ENCODE data around the gene CYP1A1. TPM values are rescaled to one million over a fixed set of nuclear protein-coding genes. Genes with fewer than 3 reads are reported as not detected.

Gene CYP1A1
- total RNA-seq, 2 experiments from 2014 or later = 0.29 TPM; not detected in 1

- H3K4me2 ChIP-seq (ENCODE audit: low read length) = no peak overlapping the region
- peaks cover 27% of the 10 kb centered on the region for H3K36me3 ChIP-seq (ENCODE audit: insufficient read depth, low read length)
- BruUV-seq (replicated peaks) = no TSS peak
- no peak for TF ChIP-seq CTCF (conservative IDR thresholded peaks at IDR 0.05; ENCODE audit: low read length)
- TF ChIP-seq EZH2phosphoT487 (IDR thresholded peaks at IDR 0.05; ENCODE audit: borderline replicate concordance, low read depth, low read length) = no peak
- intact Hi-C loops (cut with micrococcal nuclease; ENCODE audit: unreplicated experiment) = no loop called here
- CTCF ChIA-PET (ENCODE audit: unreplicated experiment) = no interaction called here
- no peak overlapping the region for H3K4me3 ChIP-seq (ENCODE audit: low read depth, low read length, poor library complexity, severe bottlenecking)
- H3K27ac ChIP-seq (ENCODE audit: low read depth, low read length, poor library complexity, severe bottlenecking) = no peak overlapping the region
- H3K9me3 ChIP-seq (ENCODE audit: low read length) = 0 out of 2 replicates have a peak, but pooled peaks cover 4% of the 10 kb centered on the region
- H3K79me2 ChIP-seq (ENCODE audit: insufficient read depth, low read depth, low read length) = no peaks in the 10 kb centered on the region
- no peaks in the 10 kb centered on the region for H3K4me1 ChIP-seq (ENCODE audit: insufficient read depth, low read length, poor library complexity, severe bottlenecking)
- POLR2A ChIA-PET = interaction anchor here (1.2 kb wide), 1 partner anchor 64 kb away, joined by 4 read pairs; no protein-coding TSS in a partner anchor
- H2AFZ ChIP-seq (ENCODE audit: low read length) = no peak overlapping the region
- H4K20me1 ChIP-seq (ENCODE audit: insufficient read depth, low read length) = no peaks in the 10 kb centered on the region
- DNase-seq (ENCODE audit: low spot score) = no peak
- H3K9me2 ChIP-seq (ENCODE audit: insufficient read depth, low read length) = no peaks in the 10 kb centered on the region
Measured at GRCh38 chr15:74682954-74683353, 42.4 kb downstream of the CYP1A1 start.

- TF ChIP-seq EZH2phosphoT487 (IDR thresholded peaks at IDR 0.05; ENCODE audit: borderline replicate concordance, low read depth, low read length) = no peak
- TF ChIP-seq CTCF (conservative IDR thresholded peaks at IDR 0.05; ENCODE audit: low read length) = no peak
- no TSS peak for BruUV-seq (replicated peaks)
- POLR2A ChIA-PET = no interaction called here
Measured at GRCh38 chr15:74680456-74680855, 44.9 kb downstream of the CYP1A1 start.

GRCh38 chr15:74676801-74677200, 48.5 kb downstream of the CYP1A1 start:
- no peak for DNase-seq (ENCODE audit: low spot score)
- Histone ChIP-seq H2AFZ (ENCODE audit: low read length) (no peak overlapping the region), H3K36me3 (ENCODE audit: insufficient read depth, low read length) (peaks cover 17% of the 10 kb centered on the region; the same call in 1 of the 2 replicates), H3K27ac (ENCODE audit: low read depth, low read length, poor library complexity, severe bottlenecking) (no peak overlapping the region), H3K9me3 (ENCODE audit: low read length) (no peaks in the 10 kb centered on the region), H3K79me2 (ENCODE audit: insufficient read depth, low read depth, low read length) (0 out of 2 replicates have a peak, but pooled peaks cover 6% of the 10 kb centered on the region), H3K4me1 (ENCODE audit: insufficient read depth, low read length, poor library complexity, severe bottlenecking) (no peaks in the 10 kb centered on the region), H3K4me2 (ENCODE audit: low read length) (no peak overlapping the region), H4K20me1 (ENCODE audit: insufficient read depth, low read length) (no peaks in the 10 kb centered on the region), H3K9me2 (ENCODE audit: insufficient read depth, low read length) (no peaks in the 10 kb centered on the region), H3K4me3 (ENCODE audit: low read depth, low read length, poor library complexity, severe bottlenecking) (no peak overlapping the region)
- CTCF ChIA-PET (ENCODE audit: unreplicated experiment) = interaction anchor here (1.0 to 1.1 kb wide), 2 partner anchors 19 to 21 kb away, joined by 3 to 4 read pairs; partner anchors contain the start of gene EDC3
- BruUV-seq (replicated peaks) = no TSS peak
- POLR2A ChIA-PET = interaction anchor here (0.9 to 1.1 kb wide), 3 partner anchors 12 to 100 kb away, joined by 3 to 8 read pairs (median 3); no protein-coding TSS in a partner anchor
- intact Hi-C loops (cut with micrococcal nuclease; ENCODE audit: unreplicated experiment) = no loop called here
- TF ChIP-seq CTCF (conservative IDR thresholded peaks at IDR 0.05; ENCODE audit: low read length) (no peak), EZH2phosphoT487 (IDR thresholded peaks at IDR 0.05; ENCODE audit: borderline replicate concordance, low read depth, low read length) (no peak)

More at GRCh38 chr15:74680456-74680855, 44.9 kb downstream of the CYP1A1 start:
- Histone ChIP-seq H3K4me3 (ENCODE audit: low read depth, low read length, poor library complexity, severe bottlenecking) (no peak overlapping the region), H4K20me1 (ENCODE audit: insufficient read depth, low read length) (no peaks in the 10 kb centered on the region), H3K9me2 (ENCODE audit: insufficient read depth, low read length) (no peaks in the 10 kb centered on the region), H3K27ac (ENCODE audit: low read depth, low read length, poor library complexity, severe bottlenecking) (no peak overlapping the region), H3K4me2 (ENCODE audit: low read length) (no peak overlapping the region), H3K9me3 (ENCODE audit: low read length) (0 out of 2 replicates have a peak, but pooled peaks cover 4% of the 10 kb centered on the region), H3K79me2 (ENCODE audit: insufficient read depth, low read depth, low read length) (0 out of 2 replicates have a peak, but pooled peaks cover 6% of the 10 kb centered on the region), H3K4me1 (ENCODE audit: insufficient read depth, low read length, poor library complexity, severe bottlenecking) (no peaks in the 10 kb centered on the region), H3K36me3 (ENCODE audit: insufficient read depth, low read length) (peaks cover 15% of the 10 kb centered on the region), H2AFZ (ENCODE audit: low read length) (no peak overlapping the region)
- CTCF ChIA-PET (ENCODE audit: unreplicated experiment) = no interaction called here
- intact Hi-C loops (cut with micrococcal nuclease; ENCODE audit: unreplicated experiment) = no loop called here
- DNase-seq (ENCODE audit: low spot score) = no peak
